Stimulated activated naive CD4-positive, alpha-beta T cell (primary cell): ENCODE measurements around the gene GBX2.

Experiments used
- DNase-seq, 6 experiments: peaks; one replicate each; lab custom pipeline; 2025; lab: John Stamatoyannopoulos, UW

GBX2 gene

GRCh38 chr2:236168110-236169080, at the start of gene GBX2:
GBX2 (minus strand) TSS chr2:236168386; CDS start chr2:236167971, 415 bp downstream.
- DNase-seq = no peak

GRCh38 chr2:236217926-236218325, 49.7 kb upstream of the GBX2 start:
- DNase-seq = no peak

GRCh38 chr2:236216711-236217110, 48.5 kb upstream of the GBX2 start:
- no peak for DNase-seq

GRCh38 chr2:236215761-236216333, 47.7 kb upstream of the GBX2 start:
- DNase-seq = no peak

GRCh38 chr2:236215196-236215595, 47.0 kb upstream of the GBX2 start:
- DNase-seq = no peak

- DNase-seq = no peak
Measured at GRCh38 chr2:236214376-236214995, 46.3 kb upstream of the GBX2 start.

GRCh38 chr2:236211296-236211695, 43.1 kb upstream of the GBX2 start:
- DNase-seq = no peak

- no peak for DNase-seq
Measured at GRCh38 chr2:236210536-236210935, 42.4 kb upstream of the GBX2 start.

- DNase-seq = no peak
Measured at GRCh38 chr2:236209996-236210395, 41.8 kb upstream of the GBX2 start.

- DNase-seq = no peak
Measured at GRCh38 chr2:236209535-236209934, 41.3 kb upstream of the GBX2 start.

GRCh38 chr2:236208019-236208926, 40.1 kb upstream of the GBX2 start:
- no peak for DNase-seq

GRCh38 chr2:236207472-236207871, 39.3 kb upstream of the GBX2 start:
- DNase-seq = no peak

- DNase-seq = no peak
Measured at GRCh38 chr2:236205867-236206645, 37.9 kb upstream of the GBX2 start.

- no peak for DNase-seq
Measured at GRCh38 chr2:236204953-236205352, 36.8 kb upstream of the GBX2 start.

- DNase-seq = no peak
Measured at GRCh38 chr2:236200378-236200777, 32.2 kb upstream of the GBX2 start.

- no peak for DNase-seq
Measured at GRCh38 chr2:236196366-236196765, 28.2 kb upstream of the GBX2 start.

GRCh38 chr2:236195726-236196125, 27.5 kb upstream of the GBX2 start:
- DNase-seq = no peak

GRCh38 chr2:236194786-236195185, 26.6 kb upstream of the GBX2 start:
- DNase-seq = no peak

GRCh38 chr2:236193026-236193425, 24.8 kb upstream of the GBX2 start:
- DNase-seq = no peak

- no peak for DNase-seq
Measured at GRCh38 chr2:236190674-236191073, 22.5 kb upstream of the GBX2 start.

GRCh38 chr2:236184701-236185100, 16.5 kb upstream of the GBX2 start:
- DNase-seq = no peak
